Measurements from ENCODE around the gene UBN1. TPM values are rescaled to one million over a fixed set of nuclear protein-coding genes. Genes with fewer than 3 reads are reported as not detected.

UBN1 gene
- total RNA-seq, 1 donor from 2014 or later, result 45.3 TPM

- H3K4me1 ChIP-seq (ENCODE audit: insufficient read depth, low read length), result no peaks in the 10 kb centered on the region
- Mint-ChIP-seq H3K9me3 (ENCODE audit: unreplicated experiment) (no peaks in the 10 kb centered on the region), H3K4me3 (ENCODE audit: unreplicated experiment) (no peak overlapping the region), H3K27ac (ENCODE audit: unreplicated experiment) (no peak overlapping the region), H3K27me3 (ENCODE audit: low read depth, unreplicated experiment) (no peaks in the 10 kb centered on the region), H3K4me1 (ENCODE audit: low read depth, unreplicated experiment) (peaks cover 16% of the 10 kb centered on the region), H3K36me3 (ENCODE audit: low read depth, unreplicated experiment) (peaks cover 27% of the 10 kb centered on the region)
- DNase-seq (ENCODE audit: low read depth) (no peak), FAIRE-seq (no peak)
- H4K20me1 ChIP-seq (ENCODE audit: insufficient read depth, low read length), result peaks cover 84% of the 10 kb centered on the region
- peaks cover 27% of the 10 kb centered on the region for H3K36me3 ChIP-seq (ENCODE audit: insufficient read depth, low read length)
- H3K4me3 ChIP-seq (ENCODE audit: insufficient read depth, low read depth, low read length), result no peak overlapping the region
- no peaks in the 10 kb centered on the region for H3K9me3 ChIP-seq (ENCODE audit: insufficient read depth, low read depth, low read length)
- TF ChIP-seq EZH2 (IDR thresholded peaks at IDR 0.05; ENCODE audit: insufficient read depth, low read length) (no peak), CTCF (IDR thresholded peaks at IDR 0.05; ENCODE audit: insufficient read depth, low read depth, low read length) (no peak)
- no peak overlapping the region for H2AFZ ChIP-seq (ENCODE audit: low read depth, low read length)
- peaks cover 66% of the 10 kb centered on the region for H3K79me2 ChIP-seq (ENCODE audit: insufficient read depth, low read length)
- H3K27me3 ChIP-seq (ENCODE audit: insufficient read depth, low read length), result no peaks in the 10 kb centered on the region
- no peak overlapping the region for H3K9ac ChIP-seq (ENCODE audit: low read length)
- no peak overlapping the region for H3K27ac ChIP-seq (ENCODE audit: low read depth, low read length)
- H3K4me2 ChIP-seq (ENCODE audit: low read length), result no peak overlapping the region
Measured at GRCh38 chr16:4868535-4868934, 21.3 kb downstream of the UBN1 start.

GRCh38 chr16:4869147-4869805 is 22.0 kb downstream of the UBN1 start:
- Histone ChIP-seq H4K20me1 (ENCODE audit: insufficient read depth, low read length) (peaks cover 83% of the 10 kb centered on the region), H3K4me2 (ENCODE audit: low read length) (no peak overlapping the region), H3K4me3 (ENCODE audit: insufficient read depth, low read depth, low read length) (no peak overlapping the region), H3K4me1 (ENCODE audit: insufficient read depth, low read length) (no peaks in the 10 kb centered on the region), H3K27me3 (ENCODE audit: insufficient read depth, low read length) (no peaks in the 10 kb centered on the region), H3K36me3 (ENCODE audit: insufficient read depth, low read length) (peaks cover 32% of the 10 kb centered on the region), H3K9ac (ENCODE audit: low read length) (no peak overlapping the region), H3K9me3 (ENCODE audit: insufficient read depth, low read depth, low read length) (no peaks in the 10 kb centered on the region), H3K79me2 (ENCODE audit: insufficient read depth, low read length) (peaks cover 59% of the 10 kb centered on the region), H3K27ac (ENCODE audit: low read depth, low read length) (no peak overlapping the region), H2AFZ (ENCODE audit: low read depth, low read length) (no peak overlapping the region)
- TF ChIP-seq EZH2 (IDR thresholded peaks at IDR 0.05; ENCODE audit: insufficient read depth, low read length) (no peak), CTCF (IDR thresholded peaks at IDR 0.05; ENCODE audit: insufficient read depth, low read depth, low read length) (no peak)
- H3K4me3 Mint-ChIP-seq (ENCODE audit: unreplicated experiment), result no peak overlapping the region
- H3K36me3 Mint-ChIP-seq (ENCODE audit: low read depth, unreplicated experiment), result peaks cover 27% of the 10 kb centered on the region
- no peak for DNase-seq (ENCODE audit: low read depth)
- FAIRE-seq, result no peak
- H3K4me1 Mint-ChIP-seq (ENCODE audit: low read depth, unreplicated experiment), result peaks cover 16% of the 10 kb centered on the region
- no peak overlapping the region for H3K27ac Mint-ChIP-seq (ENCODE audit: unreplicated experiment)
- no peaks in the 10 kb centered on the region for H3K27me3 Mint-ChIP-seq (ENCODE audit: low read depth, unreplicated experiment)
- no peaks in the 10 kb centered on the region for H3K9me3 Mint-ChIP-seq (ENCODE audit: unreplicated experiment)

GRCh38 chr16:4870138-4870671 is 22.9 kb downstream of the UBN1 start:
- Mint-ChIP-seq H3K4me1 (ENCODE audit: low read depth, unreplicated experiment) (peaks cover 16% of the 10 kb centered on the region), H3K36me3 (ENCODE audit: low read depth, unreplicated experiment) (peaks cover 31% of the 10 kb centered on the region), H3K27me3 (ENCODE audit: low read depth, unreplicated experiment) (no peaks in the 10 kb centered on the region), H3K9me3 (ENCODE audit: unreplicated experiment) (no peaks in the 10 kb centered on the region), H3K27ac (ENCODE audit: unreplicated experiment) (no peak overlapping the region), H3K4me3 (ENCODE audit: unreplicated experiment) (no peak overlapping the region)
- H4K20me1 ChIP-seq (ENCODE audit: insufficient read depth, low read length), result peaks cover 75% of the 10 kb centered on the region
- no peak overlapping the region for H2AFZ ChIP-seq (ENCODE audit: low read depth, low read length)
- H3K36me3 ChIP-seq (ENCODE audit: insufficient read depth, low read length), result peaks cover 38% of the 10 kb centered on the region
- no peak overlapping the region for H3K27ac ChIP-seq (ENCODE audit: low read depth, low read length)
- H3K27me3 ChIP-seq (ENCODE audit: insufficient read depth, low read length), result no peaks in the 10 kb centered on the region
- H3K4me1 ChIP-seq (ENCODE audit: insufficient read depth, low read length), result no peaks in the 10 kb centered on the region
- FAIRE-seq, result no peak
- TF ChIP-seq CTCF (IDR thresholded peaks at IDR 0.05; ENCODE audit: insufficient read depth, low read depth, low read length), result no peak
- no peak for TF ChIP-seq EZH2 (IDR thresholded peaks at IDR 0.05; ENCODE audit: insufficient read depth, low read length)
- no peak overlapping the region for H3K4me3 ChIP-seq (ENCODE audit: insufficient read depth, low read depth, low read length)
- H3K9me3 ChIP-seq (ENCODE audit: insufficient read depth, low read depth, low read length), result no peaks in the 10 kb centered on the region
- DNase-seq (ENCODE audit: low read depth), result no peak
- no peak overlapping the region for H3K9ac ChIP-seq (ENCODE audit: low read length)
- H3K79me2 ChIP-seq (ENCODE audit: insufficient read depth, low read length), result peaks cover 51% of the 10 kb centered on the region
- no peak overlapping the region for H3K4me2 ChIP-seq (ENCODE audit: low read length)
